ENCODE measurements around the gene GIMAP1. TPM values are rescaled to one million over a fixed set of nuclear protein-coding genes. Genes with fewer than 3 reads are reported as not detected.

The GIMAP1 gene
- polyA plus RNA-seq, 1 donor from 2014 or later, result not detected

GRCh38 chr7:150703209-150703608 lies 13.2 kb upstream of the GIMAP1 start:
- TF ChIP-seq MXI1 (conservative IDR thresholded peaks at IDR 0.05; ENCODE audit: poor library complexity, severe bottlenecking) (no peak), RAD21 (conservative IDR thresholded peaks at IDR 0.05) (no peak), TAF1 (IDR thresholded peaks at IDR 0.05; ENCODE audit: low read depth) (no peak), EZH2 (IDR thresholded peaks at IDR 0.05; ENCODE audit: borderline replicate concordance, insufficient read depth, low read length, poor library complexity, severe bottlenecking) (no peak), SMC3 (conservative IDR thresholded peaks at IDR 0.05; ENCODE audit: poor library complexity) (no peak), POLR2AphosphoS5 (IDR thresholded peaks at IDR 0.05) (no peak), EP300 (conservative IDR thresholded peaks at IDR 0.05; ENCODE audit: poor library complexity, severe bottlenecking) (no peak)
- TF ChIP-seq, protein P1, sequence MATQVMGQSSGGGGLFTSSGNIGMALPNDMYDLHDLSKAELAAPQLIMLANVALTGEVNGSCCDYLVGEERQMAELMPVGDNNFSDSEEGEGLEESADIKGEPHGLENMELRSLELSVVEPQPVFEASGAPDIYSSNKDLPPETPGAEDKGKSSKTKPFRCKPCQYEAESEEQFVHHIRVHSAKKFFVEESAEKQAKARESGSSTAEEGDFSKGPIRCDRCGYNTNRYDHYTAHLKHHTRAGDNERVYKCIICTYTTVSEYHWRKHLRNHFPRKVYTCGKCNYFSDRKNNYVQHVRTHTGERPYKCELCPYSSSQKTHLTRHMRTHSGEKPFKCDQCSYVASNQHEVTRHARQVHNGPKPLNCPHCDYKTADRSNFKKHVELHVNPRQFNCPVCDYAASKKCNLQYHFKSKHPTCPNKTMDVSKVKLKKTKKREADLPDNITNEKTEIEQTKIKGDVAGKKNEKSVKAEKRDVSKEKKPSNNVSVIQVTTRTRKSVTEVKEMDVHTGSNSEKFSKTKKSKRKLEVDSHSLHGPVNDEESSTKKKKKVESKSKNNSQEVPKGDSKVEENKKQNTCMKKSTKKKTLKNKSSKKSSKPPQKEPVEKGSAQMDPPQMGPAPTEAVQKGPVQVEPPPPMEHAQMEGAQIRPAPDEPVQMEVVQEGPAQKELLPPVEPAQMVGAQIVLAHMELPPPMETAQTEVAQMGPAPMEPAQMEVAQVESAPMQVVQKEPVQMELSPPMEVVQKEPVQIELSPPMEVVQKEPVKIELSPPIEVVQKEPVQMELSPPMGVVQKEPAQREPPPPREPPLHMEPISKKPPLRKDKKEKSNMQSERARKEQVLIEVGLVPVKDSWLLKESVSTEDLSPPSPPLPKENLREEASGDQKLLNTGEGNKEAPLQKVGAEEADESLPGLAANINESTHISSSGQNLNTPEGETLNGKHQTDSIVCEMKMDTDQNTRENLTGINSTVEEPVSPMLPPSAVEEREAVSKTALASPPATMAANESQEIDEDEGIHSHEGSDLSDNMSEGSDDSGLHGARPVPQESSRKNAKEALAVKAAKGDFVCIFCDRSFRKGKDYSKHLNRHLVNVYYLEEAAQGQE (IDR thresholded peaks at IDR 0.05; ENCODE audit: borderline replicate concordance), result no peak
- TF ChIP-seq, protein P2, sequence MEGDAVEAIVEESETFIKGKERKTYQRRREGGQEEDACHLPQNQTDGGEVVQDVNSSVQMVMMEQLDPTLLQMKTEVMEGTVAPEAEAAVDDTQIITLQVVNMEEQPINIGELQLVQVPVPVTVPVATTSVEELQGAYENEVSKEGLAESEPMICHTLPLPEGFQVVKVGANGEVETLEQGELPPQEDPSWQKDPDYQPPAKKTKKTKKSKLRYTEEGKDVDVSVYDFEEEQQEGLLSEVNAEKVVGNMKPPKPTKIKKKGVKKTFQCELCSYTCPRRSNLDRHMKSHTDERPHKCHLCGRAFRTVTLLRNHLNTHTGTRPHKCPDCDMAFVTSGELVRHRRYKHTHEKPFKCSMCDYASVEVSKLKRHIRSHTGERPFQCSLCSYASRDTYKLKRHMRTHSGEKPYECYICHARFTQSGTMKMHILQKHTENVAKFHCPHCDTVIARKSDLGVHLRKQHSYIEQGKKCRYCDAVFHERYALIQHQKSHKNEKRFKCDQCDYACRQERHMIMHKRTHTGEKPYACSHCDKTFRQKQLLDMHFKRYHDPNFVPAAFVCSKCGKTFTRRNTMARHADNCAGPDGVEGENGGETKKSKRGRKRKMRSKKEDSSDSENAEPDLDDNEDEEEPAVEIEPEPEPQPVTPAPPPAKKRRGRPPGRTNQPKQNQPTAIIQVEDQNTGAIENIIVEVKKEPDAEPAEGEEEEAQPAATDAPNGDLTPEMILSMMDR (IDR thresholded peaks at IDR 0.05; ENCODE audit: poor library complexity, severe bottlenecking), result no peak
- Histone ChIP-seq H2AFZ (ENCODE audit: low read depth, low read length) (no peak overlapping the region), H3K4me2 (ENCODE audit: low read length) (no peak overlapping the region), H3K4me3 (ENCODE audit: low read length) (no peak overlapping the region), H3K9me3 (ENCODE audit: low read length) (no peaks in the 10 kb centered on the region), H3K9me2 (ENCODE audit: insufficient read depth, low read length) (no peaks in the 10 kb centered on the region), H3K27ac (ENCODE audit: low read length) (no peak overlapping the region), H3F3A (ENCODE audit: insufficient read depth, low read length, poor library complexity, severe bottlenecking) (no peaks in the 10 kb centered on the region), H4K20me1 (ENCODE audit: insufficient read depth) (no peaks in the 10 kb centered on the region), H3K36me3 (ENCODE audit: insufficient read depth, low read length) (no peaks in the 10 kb centered on the region), H3K27me3 (ENCODE audit: insufficient read depth, low read depth, low read length) (no peaks in the 10 kb centered on the region), H3K79me2 (replicated peaks; ENCODE audit: insufficient read depth, low read length) (no peaks in the 10 kb centered on the region), H3K9ac (ENCODE audit: low read length) (no peak overlapping the region)

GRCh38 chr7:150715293-150715692 lies 1.1 kb upstream of the GIMAP1 start:
- no peak overlapping the region for H3K9ac ChIP-seq (ENCODE audit: low read length)
- TF ChIP-seq EZH2 (IDR thresholded peaks at IDR 0.05; ENCODE audit: borderline replicate concordance, insufficient read depth, low read length, poor library complexity, severe bottlenecking) (no peak), TAF1 (IDR thresholded peaks at IDR 0.05; ENCODE audit: low read depth) (no peak), SMC3 (conservative IDR thresholded peaks at IDR 0.05; ENCODE audit: poor library complexity) (no peak), MXI1 (conservative IDR thresholded peaks at IDR 0.05; ENCODE audit: poor library complexity, severe bottlenecking) (no peak), POLR2AphosphoS5 (IDR thresholded peaks at IDR 0.05) (no peak), EP300 (conservative IDR thresholded peaks at IDR 0.05; ENCODE audit: poor library complexity, severe bottlenecking) (no peak), RAD21 (conservative IDR thresholded peaks at IDR 0.05) (no peak)
- TF ChIP-seq, protein P2 (IDR thresholded peaks at IDR 0.05; ENCODE audit: poor library complexity, severe bottlenecking), result no peak
- TF ChIP-seq, protein P1 (IDR thresholded peaks at IDR 0.05; ENCODE audit: borderline replicate concordance), result no peak
- no peaks in the 10 kb centered on the region for H3F3A ChIP-seq (ENCODE audit: insufficient read depth, low read length, poor library complexity, severe bottlenecking)
- H3K36me3 ChIP-seq (ENCODE audit: insufficient read depth, low read length), result no peaks in the 10 kb centered on the region
- H4K20me1 ChIP-seq (ENCODE audit: insufficient read depth), result no peaks in the 10 kb centered on the region
- no peak overlapping the region for H2AFZ ChIP-seq (ENCODE audit: low read depth, low read length)
- no peaks in the 10 kb centered on the region for H3K79me2 ChIP-seq (replicated peaks; ENCODE audit: insufficient read depth, low read length)
- H3K4me2 ChIP-seq (ENCODE audit: low read length), result no peak overlapping the region
- H3K9me2 ChIP-seq (ENCODE audit: insufficient read depth, low read length), result no peaks in the 10 kb centered on the region
- no peaks in the 10 kb centered on the region for H3K9me3 ChIP-seq (ENCODE audit: low read length)
- no peak overlapping the region for H3K27ac ChIP-seq (ENCODE audit: low read length)
- H3K4me3 ChIP-seq (ENCODE audit: low read length), result no peak overlapping the region
- no peaks in the 10 kb centered on the region for H3K27me3 ChIP-seq (ENCODE audit: insufficient read depth, low read depth, low read length)
